GM20000 (cell line): ENCODE measurements around the gene CCDC182.

Source experiments
- DNase-seq: peaks from one replicate; pipeline ENCODE4 v3.0.0; 2012; ENCODE audit warnings: low spot score
- CTCF ChIP-seq: IDR thresholded peaks from 2 replicates; pipeline ENCODE4 v1.5.1; 2012; ENCODE audit warnings: mild to moderate bottlenecking, control low read depth; ENCODE audit errors: extremely low read depth, missing control alignments

CCDC182 gene

GRCh38 chr17:57745242-57745641 is at the start of gene CCDC182:
CCDC182 (minus strand) TSS chr17:57745299; CDS start chr17:57745272, 27 bp downstream.
- no peak for DNase-seq
- TF ChIP-seq CTCF: no peak

- no peak for TF ChIP-seq CTCF
- no peak for DNase-seq
Observed at GRCh38 chr17:57794841-57795240, 49.7 kb upstream of the CCDC182 start.

GRCh38 chr17:57788725-57789124 is 43.6 kb upstream of the CCDC182 start:
- TF ChIP-seq CTCF: no peak
- no peak for DNase-seq

GRCh38 chr17:57785022-57785421 is 39.9 kb upstream of the CCDC182 start:
- no peak for DNase-seq
- no peak for TF ChIP-seq CTCF

- TF ChIP-seq CTCF: no peak
Observed at GRCh38 chr17:57784226-57784895, 39.3 kb upstream of the CCDC182 start.

GRCh38 chr17:57783338-57783742 is 38.2 kb upstream of the CCDC182 start:
- DNase-seq: peak; percentile 79
- peak; percentile 86 for TF ChIP-seq CTCF

More at GRCh38 chr17:57784226-57784895, 39.3 kb upstream of the CCDC182 start:
- DNase-seq: no peak

- no peak for TF ChIP-seq CTCF
- DNase-seq: no peak
Observed at GRCh38 chr17:57782647-57783337, 37.7 kb upstream of the CCDC182 start.
